Esophagus muscularis mucosa (tissue), 4 donors: ENCODE data around the gene CDON.

Source experiments
- EP300 ChIP-seq: sonication (generic); formaldehyde crosslinking; IDR thresholded peaks from one replicate; pipeline ENCODE4 v1.6.1; 2017; ENCODE audit warnings: antibody characterized with exemption
- POLR2A ChIP-seq: fragments of 450-650 bp; IDR thresholded peaks from one replicate; pipeline ENCODE4 v1.6.1; 2017; ENCODE audit warnings: antibody characterized with exemption, moderate library complexity, mild to moderate bottlenecking, low read depth
- TF ChIP-seq, protein P1 (sequence below), 3 experiments: fragments of 200-600 bp in 2 of 3; fragments of 450-650 bp in 1 of 3; sonication (generic) in 2 of 3; IDR thresholded peaks; one replicate each; pipeline ENCODE4 v1.5.1; 2017 to 2019; ENCODE audit warnings: antibody characterized with exemption in 3 of 3, mild to moderate bottlenecking in 2 of 3, moderate library complexity in 1 of 3

DNA sequence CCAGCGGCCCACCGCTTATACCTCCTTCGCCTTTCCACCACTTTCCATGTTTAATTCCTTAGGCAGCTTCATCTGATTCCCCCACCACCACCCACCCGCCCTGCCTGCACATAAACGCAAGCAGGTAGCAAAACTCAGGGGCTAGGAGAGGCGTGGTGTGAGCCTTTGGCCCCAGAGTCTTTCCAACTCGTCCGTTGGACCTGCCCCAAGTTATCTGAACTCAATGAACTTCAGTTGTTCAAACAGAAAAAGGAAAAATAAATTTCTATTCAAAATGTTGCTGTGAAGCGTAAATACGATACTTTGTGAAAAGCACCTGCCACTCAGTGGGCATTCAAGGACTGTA lies 814 bp upstream of the CDON start:
- TF ChIP-seq, protein P1, sequence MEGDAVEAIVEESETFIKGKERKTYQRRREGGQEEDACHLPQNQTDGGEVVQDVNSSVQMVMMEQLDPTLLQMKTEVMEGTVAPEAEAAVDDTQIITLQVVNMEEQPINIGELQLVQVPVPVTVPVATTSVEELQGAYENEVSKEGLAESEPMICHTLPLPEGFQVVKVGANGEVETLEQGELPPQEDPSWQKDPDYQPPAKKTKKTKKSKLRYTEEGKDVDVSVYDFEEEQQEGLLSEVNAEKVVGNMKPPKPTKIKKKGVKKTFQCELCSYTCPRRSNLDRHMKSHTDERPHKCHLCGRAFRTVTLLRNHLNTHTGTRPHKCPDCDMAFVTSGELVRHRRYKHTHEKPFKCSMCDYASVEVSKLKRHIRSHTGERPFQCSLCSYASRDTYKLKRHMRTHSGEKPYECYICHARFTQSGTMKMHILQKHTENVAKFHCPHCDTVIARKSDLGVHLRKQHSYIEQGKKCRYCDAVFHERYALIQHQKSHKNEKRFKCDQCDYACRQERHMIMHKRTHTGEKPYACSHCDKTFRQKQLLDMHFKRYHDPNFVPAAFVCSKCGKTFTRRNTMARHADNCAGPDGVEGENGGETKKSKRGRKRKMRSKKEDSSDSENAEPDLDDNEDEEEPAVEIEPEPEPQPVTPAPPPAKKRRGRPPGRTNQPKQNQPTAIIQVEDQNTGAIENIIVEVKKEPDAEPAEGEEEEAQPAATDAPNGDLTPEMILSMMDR (IDR thresholded peaks at IDR 0.05): no peak
- no peak for TF ChIP-seq POLR2A
- no peak for TF ChIP-seq EP300
